ENCODE data around the gene PARD3B.

Gene PARD3B

DNA sequence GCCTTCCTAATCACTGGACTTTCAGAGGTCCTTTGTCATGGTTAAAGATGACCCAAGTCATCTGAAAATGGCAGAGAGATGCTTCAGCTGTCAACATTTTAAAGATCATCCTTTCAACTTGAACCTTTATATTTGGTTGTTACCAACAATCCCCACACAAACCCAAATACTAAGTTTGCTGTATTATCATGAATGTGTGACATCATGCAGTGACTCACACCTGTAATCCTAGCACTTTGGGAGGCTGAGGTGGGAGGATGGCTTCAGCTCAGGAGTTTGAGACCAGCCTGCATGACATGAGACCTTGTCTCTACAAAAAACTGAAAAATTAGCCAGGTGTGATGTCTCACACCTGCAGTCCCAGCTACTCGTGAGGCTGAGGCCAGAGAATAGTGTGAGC lies 1081.8 kb downstream of the PARD3B start:
- peak; percentile 7 for DNase-seq (ENCODE audit: low spot score)

DNA sequence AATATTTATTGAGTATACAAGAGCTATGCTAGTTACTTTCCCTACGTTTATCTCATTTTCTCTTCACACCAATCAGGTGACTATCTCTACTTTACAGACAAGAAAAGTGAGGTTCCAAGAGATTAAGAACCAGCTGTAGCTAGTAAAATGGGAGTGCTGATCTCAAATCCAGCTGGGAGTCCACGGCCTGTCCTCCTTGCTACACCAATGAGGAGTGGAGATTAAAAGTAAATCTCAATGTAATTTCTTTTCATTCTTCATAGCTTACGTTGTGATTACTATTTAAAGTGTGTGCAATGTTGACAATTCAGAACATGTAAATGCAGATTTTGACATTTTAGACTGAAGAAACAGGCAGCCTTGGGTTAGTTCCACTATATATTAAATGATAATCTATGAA lies 1083.1 kb downstream of the PARD3B start:
- DNase-seq (ENCODE audit: low spot score), result no peak

DNA sequence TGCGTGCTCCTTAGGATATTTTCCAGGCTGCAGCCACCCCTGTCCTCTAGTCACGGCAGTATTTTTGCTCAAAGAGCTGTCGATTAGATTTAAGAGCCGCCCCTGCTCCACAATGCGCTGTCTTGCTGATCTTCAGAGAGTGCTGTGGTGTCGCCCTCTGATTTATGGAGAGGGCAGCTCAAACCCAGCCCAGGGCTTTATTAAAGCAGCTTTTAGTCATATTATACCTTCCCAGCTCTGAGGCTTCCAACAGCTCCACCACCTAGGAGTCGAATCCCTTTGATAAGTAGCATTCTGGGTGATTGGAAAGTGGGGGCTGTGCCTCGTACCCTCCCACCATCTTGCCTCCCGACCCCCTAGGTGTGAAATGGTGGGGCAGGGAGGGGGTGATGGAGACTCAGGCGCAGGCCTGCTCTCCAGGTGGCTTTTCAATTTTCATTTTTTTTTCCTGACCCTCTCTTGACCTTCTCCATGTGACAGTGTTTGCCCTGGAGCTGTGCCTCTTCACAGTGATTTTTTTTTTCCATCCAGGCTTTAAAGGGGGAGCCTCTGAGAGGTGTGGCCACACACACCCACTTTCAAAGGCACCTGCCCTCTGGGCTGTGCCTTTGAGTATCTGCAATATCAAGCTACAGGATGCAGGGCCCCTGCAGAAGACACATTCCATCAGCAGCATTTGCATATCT lies 1084.0 kb downstream of the PARD3B start:
- no peak for DNase-seq (ENCODE audit: low spot score)

DNA sequence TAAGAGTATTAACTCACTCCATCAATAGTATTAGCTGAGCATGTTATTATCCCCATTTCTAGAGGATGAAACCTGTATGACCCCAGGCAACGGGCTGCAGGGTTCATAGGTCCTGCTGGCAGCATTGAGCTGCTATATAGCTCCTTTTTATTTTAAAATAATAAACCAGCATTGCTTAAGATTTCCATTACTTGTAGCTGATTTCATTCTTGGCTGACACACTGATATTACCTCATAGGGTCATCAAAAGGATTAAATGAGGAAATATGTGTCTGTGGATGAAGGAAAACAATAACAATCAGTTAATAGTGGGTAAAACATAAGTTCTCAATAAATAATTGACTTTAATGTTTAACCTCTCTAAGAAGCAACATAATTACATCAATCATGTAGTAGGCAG lies 1088.7 kb downstream of the PARD3B start:
- no peak for DNase-seq (ENCODE audit: low spot score)

DNA sequence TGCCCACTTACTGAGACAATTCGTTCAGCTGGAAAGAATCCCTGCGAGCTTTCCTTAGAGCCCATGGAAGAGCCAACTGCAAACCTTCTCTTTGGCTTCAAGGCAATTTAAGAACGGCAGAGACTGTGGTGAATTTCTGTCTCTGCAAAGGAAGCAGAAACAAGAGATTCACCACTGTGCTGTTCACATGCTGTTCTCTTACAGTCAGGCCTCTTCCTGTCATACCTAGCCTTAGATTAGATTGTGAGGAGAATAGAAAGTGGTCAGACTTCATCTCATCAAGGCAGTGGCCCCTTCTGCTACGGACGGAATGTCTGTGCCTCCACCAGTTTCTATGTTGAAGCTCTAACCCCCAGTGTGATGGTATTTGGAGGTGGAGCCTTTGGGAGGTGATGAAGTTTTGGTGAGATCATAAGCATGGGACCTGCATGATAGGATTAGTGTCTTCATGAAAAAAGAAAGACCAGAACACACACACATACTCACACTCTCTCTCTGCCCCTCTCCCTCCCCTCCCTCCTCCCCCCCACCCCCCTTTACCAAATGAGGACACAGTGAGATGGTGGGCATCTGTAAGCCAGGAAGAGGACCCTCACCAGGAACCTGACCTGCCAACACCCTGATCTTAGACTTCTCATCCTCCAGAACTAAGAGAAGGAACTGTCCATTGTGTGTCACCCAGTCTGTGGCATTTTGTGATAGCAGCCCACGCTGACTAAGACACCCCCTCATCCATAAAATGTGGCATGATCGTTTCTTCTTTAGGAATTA lies 1091.5 kb downstream of the PARD3B start:
- DNase-seq (ENCODE audit: low spot score), result no peak

DNA sequence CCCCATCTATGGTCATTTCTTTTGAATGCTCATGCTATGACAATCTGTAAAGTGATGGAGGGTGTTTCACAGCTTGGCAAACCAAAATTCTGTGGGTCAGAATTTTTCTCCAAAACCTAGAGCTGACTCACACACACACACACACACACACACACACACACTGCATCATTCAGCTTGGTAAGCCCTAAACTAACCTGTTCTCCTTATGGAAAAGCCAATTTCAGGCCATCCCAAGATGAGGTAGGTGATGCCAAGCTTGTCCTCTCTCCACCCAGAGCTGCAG lies 1092.0 kb downstream of the PARD3B start:
- DNase-seq (ENCODE audit: low spot score), result no peak

DNA sequence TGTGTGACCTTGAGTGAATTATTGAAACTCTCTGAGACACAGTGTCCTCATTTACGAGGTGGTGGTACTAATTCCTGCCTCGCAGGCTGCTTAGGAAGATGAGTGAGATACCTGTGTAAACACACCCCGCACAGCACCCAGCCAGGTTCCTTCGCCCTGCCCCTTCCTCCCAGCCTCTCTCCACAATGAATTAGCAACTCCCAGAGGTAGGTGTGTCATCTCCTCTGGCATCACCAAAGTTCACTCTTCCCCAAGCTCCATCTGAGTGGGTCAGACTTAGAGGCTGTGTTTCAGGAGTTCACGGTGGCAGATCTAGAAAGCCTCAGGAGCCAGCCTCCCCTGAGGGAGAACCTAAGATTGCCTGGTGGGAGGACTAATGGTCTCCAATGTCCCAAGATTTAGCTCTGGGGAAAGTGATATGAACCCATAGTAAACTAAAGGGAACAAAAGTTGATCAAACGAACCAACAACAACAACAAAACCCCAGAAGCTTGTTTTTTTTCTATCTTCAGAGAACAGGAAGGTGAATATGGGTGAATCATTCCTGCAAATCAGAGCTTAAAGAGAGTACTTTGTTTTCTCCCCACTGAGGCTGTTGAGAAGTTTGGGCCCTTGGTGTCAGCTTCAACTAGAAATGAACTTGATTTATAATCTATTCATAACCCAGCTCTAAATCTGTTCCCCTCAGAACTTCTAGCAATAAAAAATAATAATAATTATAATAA lies 1092.7 kb downstream of the PARD3B start:
- DNase-seq (ENCODE audit: low spot score), result no peak

DNA sequence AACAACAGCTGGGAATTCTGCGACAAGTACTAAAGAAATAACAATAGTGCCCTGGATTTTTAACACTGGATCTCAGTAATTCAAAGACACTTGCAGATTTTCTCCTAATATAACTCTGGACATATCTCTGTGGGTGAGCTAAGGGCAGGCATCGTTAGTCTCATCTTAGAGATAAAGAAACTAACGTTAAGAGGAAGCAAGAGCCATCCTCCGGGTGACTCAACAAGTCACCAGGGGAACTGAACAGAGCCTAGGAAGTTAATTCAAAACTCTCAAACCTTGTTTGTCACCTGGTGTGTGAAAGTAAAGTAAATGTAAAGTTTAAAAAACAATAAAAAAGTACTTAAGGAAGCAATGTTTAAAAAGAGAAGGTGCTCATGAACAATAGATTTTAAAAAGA lies 1095.4 kb downstream of the PARD3B start:
- DNase-seq (ENCODE audit: low spot score), result no peak

DNA sequence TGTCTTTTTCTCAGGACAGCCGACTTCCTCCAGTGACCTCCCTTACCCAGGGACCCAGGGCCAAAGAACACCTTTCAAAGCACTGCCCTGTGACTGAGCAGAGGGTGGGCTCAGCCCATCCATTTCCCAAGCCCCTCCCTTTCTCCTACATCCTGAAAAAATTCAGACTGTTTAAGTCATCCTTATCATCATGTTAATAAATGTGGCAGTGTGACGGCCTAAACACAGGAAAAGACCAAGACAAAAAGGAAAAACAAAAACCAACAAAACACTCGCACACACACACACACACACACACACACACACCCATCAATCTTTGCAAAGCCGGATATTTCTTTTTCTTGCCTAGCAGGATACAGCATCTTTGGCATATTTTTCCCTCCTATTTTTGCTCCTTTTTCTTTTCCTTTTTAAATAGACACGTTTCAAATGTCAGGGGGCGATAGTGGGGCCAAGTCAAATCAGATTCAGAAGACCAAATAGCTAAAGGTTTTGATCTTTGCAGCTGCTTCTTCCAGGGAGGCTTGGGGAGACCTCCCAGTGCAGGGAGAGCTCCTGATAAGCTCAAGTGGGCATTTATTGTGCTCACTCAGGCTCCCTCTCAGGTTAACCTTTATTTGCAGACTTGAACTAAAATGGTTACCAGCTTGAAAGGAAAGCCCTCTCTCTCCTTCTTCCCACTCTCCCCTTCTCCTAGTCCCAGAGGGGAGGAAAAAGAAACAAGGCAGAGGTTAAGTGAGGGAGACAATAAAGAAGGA lies 1097.5 kb downstream of the PARD3B start:
- DNase-seq (ENCODE audit: low spot score), result no peak

DNA sequence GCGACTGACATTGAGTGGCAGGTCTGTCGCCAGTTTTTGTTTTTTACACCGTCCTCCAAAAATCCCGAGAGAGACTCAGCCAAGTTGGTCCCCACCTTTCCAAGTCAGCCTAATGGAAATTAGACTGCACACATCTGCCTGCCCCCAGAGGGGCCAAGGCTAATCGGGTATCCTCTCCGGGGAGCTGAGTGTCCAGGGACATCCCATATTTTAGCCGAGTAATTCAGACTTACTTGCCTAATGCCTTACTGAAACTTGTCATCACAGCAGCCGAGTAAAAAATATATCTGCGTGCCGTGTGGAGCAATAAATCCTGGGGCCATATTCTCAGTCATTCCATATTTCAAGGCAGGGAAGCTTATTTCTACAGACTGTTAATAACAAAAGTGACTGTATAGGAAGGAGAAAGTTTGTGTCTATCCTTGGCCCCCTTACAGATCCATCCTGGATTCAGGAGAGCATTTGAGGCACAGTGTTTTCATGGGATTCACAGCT lies 1098.2 kb downstream of the PARD3B start:
- no peak for DNase-seq (ENCODE audit: low spot score)

DNA sequence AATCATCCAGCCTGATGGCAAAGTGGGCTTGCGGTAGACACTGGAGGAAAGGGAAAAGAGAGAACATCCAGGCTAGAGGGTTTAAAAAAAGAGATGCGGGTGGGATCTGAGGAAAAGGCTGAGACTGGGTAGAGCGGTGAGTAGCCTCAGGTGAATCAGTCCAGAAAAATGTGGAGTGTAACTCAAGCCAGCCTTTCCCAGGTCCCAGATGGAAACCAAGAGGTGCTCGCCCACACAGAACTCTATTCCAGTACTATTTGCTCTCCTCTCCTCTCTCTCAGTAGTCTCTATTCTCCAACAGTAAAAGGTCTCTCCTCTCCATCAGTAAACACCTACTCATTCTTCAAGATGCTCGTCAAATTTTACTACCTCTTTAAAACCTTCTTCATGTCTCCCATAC lies 1098.7 kb downstream of the PARD3B start:
- DNase-seq (ENCODE audit: low spot score), result peak; percentile 28

DNA sequence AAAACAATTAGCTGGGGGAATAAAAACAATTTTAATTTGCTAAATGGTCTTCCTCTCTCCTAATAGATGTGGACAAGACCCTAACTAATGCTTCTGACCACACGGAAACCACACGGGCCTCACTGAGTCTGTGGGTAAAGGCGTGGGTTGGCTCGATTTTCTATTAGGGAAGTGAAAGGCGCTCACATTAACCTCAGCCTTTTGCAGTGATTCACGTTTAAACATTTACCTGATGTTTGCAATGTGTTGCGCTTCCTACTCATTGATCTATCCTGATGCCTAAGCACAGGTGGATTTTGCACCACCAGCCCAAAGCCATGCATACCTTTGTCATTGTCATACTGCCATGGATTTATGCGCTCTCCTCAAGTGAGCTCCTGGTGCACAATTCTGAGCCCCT lies 1101.4 kb downstream of the PARD3B start:
- no peak for DNase-seq (ENCODE audit: low spot score)

DNA sequence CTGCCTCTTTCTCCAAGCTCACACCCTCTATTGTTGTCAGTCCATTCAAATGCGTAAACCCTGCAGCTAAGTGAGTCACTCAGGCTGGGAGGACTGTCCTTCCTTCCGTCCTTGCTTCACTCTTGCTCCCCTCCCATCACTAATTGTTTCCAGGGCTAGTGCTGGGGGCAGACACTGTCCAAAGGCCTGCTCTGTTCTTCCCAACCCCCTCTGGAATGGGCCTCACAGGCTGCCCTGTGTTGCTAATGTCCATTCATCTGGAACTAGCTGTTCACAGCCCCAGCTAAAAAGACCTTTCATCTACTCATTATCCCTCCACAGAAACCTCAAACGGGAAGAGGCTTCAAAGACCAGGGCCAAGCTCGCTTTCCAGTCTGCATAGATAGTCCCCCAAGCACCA lies 1105.2 kb downstream of the PARD3B start:
- peak; percentile 79 for DNase-seq (ENCODE audit: low spot score)

DNA sequence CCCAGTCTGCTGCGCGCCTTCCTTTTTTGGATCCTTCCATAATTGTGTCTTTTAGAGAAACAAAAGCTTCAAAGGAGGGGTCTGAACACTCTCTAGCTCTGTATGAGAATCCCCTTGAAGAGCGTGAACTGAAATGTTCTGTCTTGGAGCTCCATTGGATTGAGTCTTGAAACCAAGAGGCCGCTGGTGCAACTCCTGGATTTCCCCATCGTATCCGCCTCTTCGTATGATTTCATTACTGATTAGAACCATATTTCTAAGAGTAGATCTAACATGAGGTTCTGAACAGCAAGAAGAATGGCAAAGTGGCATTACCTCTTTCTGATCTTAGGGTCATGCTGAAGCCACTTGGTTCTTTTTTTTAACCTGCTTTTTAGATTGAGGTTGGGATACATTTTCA lies 1105.7 kb downstream of the PARD3B start:
- no peak for DNase-seq (ENCODE audit: low spot score)

DNA sequence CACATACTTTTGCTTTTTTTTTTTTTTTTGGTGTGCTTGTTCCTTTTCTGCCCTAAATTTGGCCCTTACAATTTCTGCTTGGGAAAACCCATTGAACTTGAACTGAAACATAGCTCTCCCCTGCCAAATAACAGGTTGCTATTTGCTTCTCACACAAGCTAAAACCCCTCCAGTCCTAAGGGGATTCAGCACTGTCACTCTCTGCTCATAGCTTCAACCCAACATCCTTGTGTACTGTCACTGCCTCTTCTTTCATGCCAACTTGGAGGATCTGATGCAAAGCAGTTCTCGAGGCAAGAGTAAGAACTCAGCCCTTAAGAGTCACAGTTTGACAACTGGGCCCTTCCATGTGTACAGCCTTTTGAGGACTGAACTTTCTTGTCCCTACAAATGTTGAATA lies 1106.4 kb downstream of the PARD3B start:
- no peak for DNase-seq (ENCODE audit: low spot score)

DNA sequence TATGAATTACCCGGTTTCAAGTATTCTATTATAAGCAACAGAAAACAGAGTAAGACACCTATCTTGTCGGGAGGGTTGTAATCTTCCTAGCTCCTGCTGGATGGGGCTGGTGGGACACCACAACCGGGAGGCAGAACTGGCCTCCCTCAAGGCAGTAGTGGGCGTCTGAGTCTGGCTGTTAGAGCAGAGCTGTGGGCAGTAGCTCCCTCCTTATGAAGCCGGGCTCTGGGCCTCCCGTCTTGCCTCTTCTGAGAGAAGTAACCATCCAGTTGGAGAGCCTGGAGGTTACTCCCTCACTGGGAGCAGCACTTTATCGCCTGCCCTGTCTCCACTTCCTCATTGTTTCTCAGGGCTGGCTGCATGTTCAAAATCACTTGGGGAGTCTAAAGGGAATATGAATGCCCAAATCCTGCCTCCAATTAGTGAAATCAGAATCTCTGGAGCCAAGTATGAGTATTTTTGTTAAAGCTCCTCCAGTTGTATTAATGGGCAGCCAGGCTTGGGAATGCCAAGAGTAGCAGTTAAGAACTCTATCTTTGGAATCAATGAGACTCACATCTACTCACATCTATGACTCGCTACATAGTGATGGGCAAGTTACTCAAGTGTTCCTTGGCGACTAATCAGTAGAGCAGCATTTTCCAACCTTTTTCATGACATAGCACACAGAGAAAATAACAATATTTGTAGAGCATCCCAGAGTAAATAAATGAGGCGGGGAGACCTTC lies 1109.8 kb downstream of the PARD3B start:
- DNase-seq (ENCODE audit: low spot score), result peak; percentile 89

DNA sequence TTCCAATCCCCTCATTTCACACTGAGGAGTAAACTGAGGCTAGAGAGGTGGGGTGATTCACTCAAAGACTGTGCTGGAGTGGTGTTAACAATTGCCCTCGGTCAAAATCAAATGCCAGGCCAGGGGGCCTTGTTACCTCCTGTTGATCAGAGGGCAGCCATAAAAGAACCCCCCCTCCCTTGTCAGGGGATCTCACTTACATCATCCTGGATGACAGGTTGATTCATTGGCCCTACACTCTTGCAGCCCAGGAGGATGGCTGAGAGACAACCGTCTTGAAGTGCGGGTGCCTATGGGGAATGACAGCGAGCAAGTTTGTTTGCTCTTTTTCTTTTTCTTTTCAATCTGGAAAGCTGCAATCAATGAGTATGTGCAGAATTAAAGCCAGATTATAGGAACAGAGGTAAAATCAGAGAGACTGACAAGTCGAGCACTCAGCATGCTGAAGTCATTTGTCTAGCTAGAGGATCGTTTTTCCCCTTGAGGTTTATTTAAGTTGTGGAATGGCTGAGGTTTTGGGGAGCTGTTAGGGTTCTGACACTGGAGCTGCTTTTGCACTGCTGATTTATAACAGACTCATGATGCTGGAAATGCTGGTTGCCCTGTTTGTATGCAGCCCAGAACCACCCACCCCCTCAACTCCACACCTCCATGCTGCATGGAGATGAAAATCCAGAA lies 1110.6 kb downstream of the PARD3B start:
- DNase-seq (ENCODE audit: low spot score), result no peak

DNA sequence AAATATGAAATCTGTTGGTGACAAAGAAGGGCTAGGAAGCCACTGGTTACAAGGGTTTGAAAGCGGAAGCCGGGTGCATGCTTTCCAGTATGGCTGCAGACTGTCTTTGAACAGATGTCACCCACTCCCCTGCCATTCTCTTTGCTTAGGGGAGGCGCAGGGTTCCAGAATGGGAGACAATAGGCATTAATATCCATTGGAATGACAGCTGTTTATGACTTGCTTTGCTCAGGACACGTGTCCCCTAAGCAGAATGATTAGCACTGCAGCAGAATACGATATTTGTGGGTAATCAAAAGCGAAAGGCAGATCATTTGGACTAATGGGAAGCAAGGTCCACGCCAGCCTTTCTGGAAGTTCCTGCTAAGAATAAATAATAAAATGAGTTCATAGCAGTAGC lies 1111.2 kb downstream of the PARD3B start:
- no peak for DNase-seq (ENCODE audit: low spot score)

DNA sequence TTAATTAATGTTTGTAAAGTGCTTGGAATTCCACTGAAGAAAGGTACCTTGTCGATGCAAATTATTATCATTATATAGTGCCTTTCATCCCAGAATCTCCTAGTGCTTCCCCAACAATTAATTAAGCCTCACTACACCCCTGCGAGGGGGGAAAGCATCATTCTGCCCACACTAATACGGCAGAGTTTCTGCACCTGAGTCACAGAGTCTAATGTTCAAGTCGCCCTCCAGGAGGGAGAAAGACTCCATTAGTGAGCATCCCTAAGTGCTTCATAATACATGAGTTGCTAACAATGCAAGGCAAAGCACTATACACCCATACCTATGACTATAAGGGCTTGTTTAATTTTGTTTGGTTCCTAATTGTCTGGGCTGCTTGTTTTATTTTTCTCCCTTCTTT lies 1111.7 kb downstream of the PARD3B start:
- DNase-seq (ENCODE audit: low spot score), result no peak

DNA sequence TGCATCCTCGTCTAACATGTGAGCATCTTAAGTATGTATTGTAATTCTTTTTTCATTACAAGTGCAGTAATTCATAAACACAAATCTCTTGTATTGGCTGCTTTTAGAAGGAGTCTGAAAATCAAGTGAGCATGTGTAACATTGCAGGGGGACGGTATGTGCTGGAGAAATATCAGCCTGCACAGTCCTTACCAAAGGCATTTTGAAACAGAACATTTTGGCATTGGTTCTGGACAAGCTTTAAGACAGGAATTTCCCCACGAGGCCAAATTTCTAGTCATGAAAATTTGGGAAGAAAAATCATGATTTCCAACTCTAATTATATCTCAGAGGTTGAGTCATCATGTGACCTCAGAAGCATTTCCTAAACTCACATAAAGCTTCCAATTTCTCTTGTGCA lies 1112.3 kb downstream of the PARD3B start:
- no peak for DNase-seq (ENCODE audit: low spot score)

DNA sequence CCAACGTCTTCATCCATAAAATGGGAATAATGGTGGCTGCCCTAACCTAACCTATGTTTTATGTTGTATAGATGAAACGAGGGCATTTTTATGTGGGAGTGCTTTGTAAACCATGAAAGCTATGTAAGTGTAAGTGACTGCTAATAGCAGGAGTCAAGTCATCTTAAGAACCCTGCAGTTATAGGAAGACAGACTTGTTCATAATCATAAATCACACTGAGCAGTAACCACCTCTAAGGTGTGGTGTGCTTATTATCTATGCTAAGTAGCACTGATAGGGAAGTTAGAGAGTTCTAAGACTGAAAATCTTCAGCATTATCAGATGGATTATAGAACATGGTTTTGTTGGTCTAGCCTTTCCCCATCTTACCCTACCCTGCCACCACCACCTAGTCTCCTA lies 1112.8 kb downstream of the PARD3B start:
- no peak for DNase-seq (ENCODE audit: low spot score)

All from kidney tubule cell (primary cell).